Peyer's patch (tissue), 4 donors: ENCODE data around the gene FTCDNL1. TPM values are rescaled to one million over a fixed set of nuclear protein-coding genes. Genes with fewer than 3 reads are reported as not detected.

Experiments used
- DNase-seq, 3 donors: peaks; one replicate each; pipeline ENCODE4 v3.0.0-alpha.2; 2017 to 2019
- H3K27ac ChIP-seq, 4 donors: fragments of 200-600 bp; sonication (generic); one replicate each; pipeline ENCODE4 v1.5.1; 2016 to 2019
- H3K27me3 ChIP-seq, 2 donors: fragments of 200-600 bp; sonication (generic); one replicate each; pipeline ENCODE4 v1.5.1; 2019
- H3K36me3 ChIP-seq, 3 donors: fragments of 200-600 bp; sonication (generic); one replicate each; pipeline ENCODE4 v1.5.1; 2016 to 2019
- H3K4me1 ChIP-seq, 4 donors: fragments of 200-600 bp; sonication (generic); one replicate each; pipeline ENCODE4 v1.5.1; 2016 to 2019
- H3K4me3 ChIP-seq, 4 donors: fragments of 200-600 bp; sonication (generic); 1 replicate in 3 of 4; 2 replicates in 1 of 4; pipeline ENCODE4 v1.5.1; 2016 to 2019; ENCODE audit warnings: mild to moderate bottlenecking in 1 of 4
- H3K9me3 ChIP-seq, 4 donors: fragments of 200-600 bp; sonication (generic); one replicate each; pipeline ENCODE4 v1.5.1; 2016 to 2019; ENCODE audit warnings: mild to moderate bottlenecking in 1 of 4
- POLR2A ChIP-seq, 2 donors: fragments of 450-650 bp; IDR thresholded peaks; one replicate each; pipeline ENCODE4 v1.5.1; 2017; ENCODE audit warnings: antibody characterized with exemption in 2 of 2, mild to moderate bottlenecking in 2 of 2, moderate library complexity in 2 of 2
- total RNA-seq, 4 donors: library from RNA; depleted of rRNA; stranded (reverse); fragments of >200 nt; gene quantifications; one replicate each; pipeline ENCODE4 v1.1.0, GENCODE V29; 2016
- TF ChIP-seq, protein P1 (sequence below), 6 experiments: fragments of 450-650 bp in 4 of 6; fragments of 200-600 bp in 2 of 6; sonication (generic) in 1 of 6; IDR thresholded peaks; one replicate each; pipeline ENCODE4 v1.5.1; 2017 to 2019; ENCODE audit warnings: antibody characterized with exemption in 6 of 6, mild to moderate bottlenecking in 3 of 6, moderate library complexity in 1 of 6

FTCDNL1 gene
- total RNA-seq, 4 donors from 2014 or later: 1.4 to 1.9 (median 1.7) TPM; not detected in 1

DNA sequence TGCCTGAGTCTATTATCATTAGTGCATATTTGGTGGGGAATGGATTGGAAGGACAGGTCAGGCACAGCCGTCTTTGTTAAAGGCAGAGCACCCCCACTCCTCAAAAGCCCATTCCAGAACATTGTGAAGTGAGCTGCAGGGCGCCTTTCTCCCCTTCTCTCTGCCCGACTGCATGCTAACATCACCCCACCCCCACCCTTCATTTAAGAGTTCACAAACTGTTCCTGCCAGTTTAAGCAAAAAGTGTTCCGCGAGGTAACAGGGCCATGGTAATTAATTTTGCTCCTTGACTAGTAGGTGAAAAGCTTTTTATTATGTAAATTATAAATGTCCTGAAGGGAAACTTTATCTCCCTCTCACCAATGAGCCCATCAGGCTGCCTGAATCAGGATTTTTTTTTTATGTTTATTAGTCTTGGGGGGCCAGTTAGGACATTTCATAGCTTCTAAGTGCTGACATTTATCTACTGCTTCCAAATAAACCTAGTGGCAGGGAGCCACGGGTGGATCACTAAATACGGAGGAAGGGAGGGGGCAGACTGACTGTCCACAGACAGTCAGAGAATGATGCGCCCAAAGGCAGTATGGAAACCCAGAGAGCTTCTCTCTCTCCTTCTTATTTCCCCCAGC lies 99.4 kb downstream of the FTCDNL1 start:
- Histone ChIP-seq H3K4me1 (no peaks in the 10 kb centered on the region), H3K36me3 (no peaks in the 10 kb centered on the region), H3K4me3 (no peak overlapping the region), H3K27me3 (no peaks in the 10 kb centered on the region), H3K9me3 (no peaks in the 10 kb centered on the region), H3K27ac (no peak overlapping the region)
- DNase-seq: no peak
- TF ChIP-seq, protein P1, sequence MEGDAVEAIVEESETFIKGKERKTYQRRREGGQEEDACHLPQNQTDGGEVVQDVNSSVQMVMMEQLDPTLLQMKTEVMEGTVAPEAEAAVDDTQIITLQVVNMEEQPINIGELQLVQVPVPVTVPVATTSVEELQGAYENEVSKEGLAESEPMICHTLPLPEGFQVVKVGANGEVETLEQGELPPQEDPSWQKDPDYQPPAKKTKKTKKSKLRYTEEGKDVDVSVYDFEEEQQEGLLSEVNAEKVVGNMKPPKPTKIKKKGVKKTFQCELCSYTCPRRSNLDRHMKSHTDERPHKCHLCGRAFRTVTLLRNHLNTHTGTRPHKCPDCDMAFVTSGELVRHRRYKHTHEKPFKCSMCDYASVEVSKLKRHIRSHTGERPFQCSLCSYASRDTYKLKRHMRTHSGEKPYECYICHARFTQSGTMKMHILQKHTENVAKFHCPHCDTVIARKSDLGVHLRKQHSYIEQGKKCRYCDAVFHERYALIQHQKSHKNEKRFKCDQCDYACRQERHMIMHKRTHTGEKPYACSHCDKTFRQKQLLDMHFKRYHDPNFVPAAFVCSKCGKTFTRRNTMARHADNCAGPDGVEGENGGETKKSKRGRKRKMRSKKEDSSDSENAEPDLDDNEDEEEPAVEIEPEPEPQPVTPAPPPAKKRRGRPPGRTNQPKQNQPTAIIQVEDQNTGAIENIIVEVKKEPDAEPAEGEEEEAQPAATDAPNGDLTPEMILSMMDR (IDR thresholded peaks at IDR 0.05): no peak
- TF ChIP-seq POLR2A (IDR thresholded peaks at IDR 0.05): no peak

DNA sequence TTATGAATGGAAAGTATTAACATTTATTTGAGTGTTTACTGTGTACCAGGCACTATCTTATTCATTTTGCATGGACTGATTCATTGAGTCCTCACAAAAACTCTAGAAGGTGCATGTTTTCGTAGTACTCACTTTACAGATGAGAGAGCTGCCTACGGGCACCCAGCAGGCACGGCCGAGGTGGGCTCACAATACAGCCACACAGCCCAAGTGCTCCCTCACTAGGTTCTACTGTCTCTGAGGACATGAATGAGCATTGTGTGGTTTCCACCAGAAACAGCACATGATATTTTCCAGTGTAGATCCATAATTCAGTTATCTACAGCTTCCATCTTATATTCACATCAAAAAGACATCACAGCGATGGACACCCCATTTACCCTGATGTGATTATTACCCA lies 101.4 kb downstream of the FTCDNL1 start:
- H3K27me3 ChIP-seq: no peaks in the 10 kb centered on the region
- no peaks in the 10 kb centered on the region for H3K4me1 ChIP-seq
- no peak overlapping the region for H3K4me3 ChIP-seq
- H3K9me3 ChIP-seq: no peaks in the 10 kb centered on the region
- no peak for TF ChIP-seq POLR2A (IDR thresholded peaks at IDR 0.05)
- TF ChIP-seq, protein P1 (IDR thresholded peaks at IDR 0.05): no peak
- no peaks in the 10 kb centered on the region for H3K36me3 ChIP-seq
- no peak overlapping the region for H3K27ac ChIP-seq
- no peak for DNase-seq

DNA sequence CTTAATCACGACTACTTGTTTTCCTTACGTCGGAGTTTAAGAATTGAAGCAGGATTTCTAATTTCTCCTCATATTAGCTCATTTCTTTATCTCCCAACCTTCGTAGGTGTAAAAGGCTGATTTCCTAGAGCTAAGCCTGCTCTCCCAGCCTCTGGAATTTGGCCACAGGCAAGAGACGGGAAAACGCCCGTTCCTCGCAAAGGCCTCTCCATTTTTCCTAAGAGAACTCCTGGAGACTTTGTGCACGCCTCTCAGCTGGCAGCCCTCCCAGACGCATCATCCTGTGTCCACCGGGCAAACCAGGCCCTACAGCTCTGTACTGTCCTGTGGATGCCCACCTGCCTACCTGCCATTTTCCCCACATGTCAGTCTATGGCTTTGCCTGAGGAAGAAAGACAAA lies 106.3 kb downstream of the FTCDNL1 start:
- Histone ChIP-seq H3K4me1 (peaks cover 0 to 4% (median 0%) of the 10 kb centered on the region in 4 donors), H3K27ac (no peak overlapping the region), H3K9me3 (no peaks in the 10 kb centered on the region), H3K36me3 (no peaks in the 10 kb centered on the region), H3K4me3 (no peak overlapping the region), H3K27me3 (no peaks in the 10 kb centered on the region)
- TF ChIP-seq, protein P1 (IDR thresholded peaks at IDR 0.05): no peak
- TF ChIP-seq POLR2A (IDR thresholded peaks at IDR 0.05): no peak
- no peak for DNase-seq

DNA sequence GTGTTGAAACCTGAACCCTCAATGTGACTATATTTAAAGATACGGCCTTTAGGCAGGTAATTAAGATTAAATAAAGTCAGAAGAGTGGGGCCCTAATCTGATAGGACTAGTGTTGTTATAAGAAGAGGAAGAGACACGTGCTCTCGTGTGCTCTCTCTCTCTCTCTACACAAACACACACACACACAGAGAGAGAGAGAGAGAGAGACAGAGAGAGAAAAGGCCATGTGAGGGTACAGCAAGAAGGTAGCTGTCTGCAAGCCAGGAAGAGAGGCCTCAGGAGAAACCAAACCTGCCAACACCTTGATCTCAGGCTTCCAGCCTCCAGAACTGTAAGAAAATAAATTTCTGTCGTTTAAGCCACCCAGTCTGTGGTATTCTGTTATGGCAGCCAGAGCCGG lies 106.7 kb downstream of the FTCDNL1 start:
- TF ChIP-seq POLR2A (IDR thresholded peaks at IDR 0.05): no peak
- no peaks in the 10 kb centered on the region for H3K9me3 ChIP-seq
- H3K4me1 ChIP-seq: peaks cover 0 to 8% (median 0%) of the 10 kb centered on the region in 4 donors
- H3K4me3 ChIP-seq: no peak overlapping the region
- no peak overlapping the region for H3K27ac ChIP-seq
- no peak for DNase-seq
- H3K36me3 ChIP-seq: no peaks in the 10 kb centered on the region
- no peaks in the 10 kb centered on the region for H3K27me3 ChIP-seq

DNA sequence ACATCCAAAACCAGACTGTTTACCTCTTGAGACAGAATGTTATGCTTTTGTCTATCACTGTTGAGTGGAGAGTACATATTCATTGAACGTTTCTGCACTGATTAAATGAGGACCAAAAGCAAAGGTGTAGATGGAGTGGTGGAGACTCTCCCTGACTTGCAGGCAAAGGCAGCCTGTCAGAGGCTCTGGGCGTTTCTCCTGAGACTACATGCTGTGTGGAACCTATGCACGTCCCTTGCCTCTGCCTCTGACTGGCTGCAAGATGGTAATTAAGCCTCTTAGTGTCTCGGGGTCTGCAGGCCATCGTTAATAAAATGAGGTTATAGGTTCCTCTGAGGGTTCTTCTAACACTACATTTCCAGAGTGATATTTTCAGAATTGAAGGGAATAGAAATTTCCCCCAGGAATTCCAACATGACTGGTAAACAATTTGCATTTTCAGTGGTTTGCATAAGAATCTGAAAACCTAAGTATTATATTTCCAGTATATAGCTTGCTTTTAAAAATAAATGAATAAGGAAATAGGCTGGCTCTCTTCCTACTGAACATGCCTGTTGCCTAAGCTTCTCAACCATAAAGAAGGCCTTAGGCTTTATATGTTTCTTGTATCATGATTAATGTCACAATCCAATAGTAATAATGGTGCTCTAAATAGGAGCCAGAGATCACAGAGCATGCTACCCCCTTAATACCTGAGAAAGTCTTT lies 107.4 kb downstream of the FTCDNL1 start:
- Histone ChIP-seq H3K27ac (no peak overlapping the region), H3K4me3 (no peak overlapping the region), H3K4me1 (peaks cover 0 to 15% (median 0%) of the 10 kb centered on the region in 4 donors), H3K27me3 (no peaks in the 10 kb centered on the region), H3K36me3 (no peaks in the 10 kb centered on the region), H3K9me3 (no peaks in the 10 kb centered on the region)
- TF ChIP-seq, protein P1 (IDR thresholded peaks at IDR 0.05): no peak
- TF ChIP-seq POLR2A (IDR thresholded peaks at IDR 0.05): no peak
- no peak for DNase-seq

DNA sequence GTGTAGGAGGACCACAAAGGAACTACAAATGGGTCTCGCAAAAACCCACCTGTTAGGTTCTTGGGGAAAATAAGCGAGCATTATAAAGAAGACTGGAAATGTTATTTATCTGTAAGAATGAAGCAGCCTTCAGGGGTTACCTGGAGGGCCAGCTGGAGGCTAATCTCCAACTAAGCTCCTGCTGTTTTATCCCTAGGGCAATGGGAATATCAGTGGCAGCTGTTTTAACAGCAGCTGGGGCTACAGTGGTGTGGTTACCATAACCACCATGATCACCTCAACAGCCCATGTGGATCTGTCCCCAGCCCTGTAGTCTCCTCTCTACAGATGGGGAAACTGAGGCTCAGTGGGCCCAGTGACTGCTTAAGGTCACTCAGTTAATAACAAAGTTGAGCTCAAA lies 108.1 kb downstream of the FTCDNL1 start:
- H3K27ac ChIP-seq: no peak overlapping the region

More for the DNA sequence above, 108.1 kb downstream of the FTCDNL1 start:
- DNase-seq: no peak
- Histone ChIP-seq H3K4me3 (no peak overlapping the region), H3K36me3 (no peaks in the 10 kb centered on the region), H3K9me3 (no peaks in the 10 kb centered on the region), H3K4me1 (peaks cover 0 to 16% (median 0%) of the 10 kb centered on the region in 4 donors), H3K27me3 (no peaks in the 10 kb centered on the region)
- TF ChIP-seq, protein P1 (IDR thresholded peaks at IDR 0.05): no peak
- no peak for TF ChIP-seq POLR2A (IDR thresholded peaks at IDR 0.05)
